CD4-positive, alpha-beta T cell treated with Interferon gamma for 1 hour (primary cell): Measurements from ENCODE around the gene LENEP.

ENCODE experiments used
- DNase-seq: peaks from one replicate; pipeline ENCODE4 v3.0.0-alpha.2; 2020

The LENEP gene

DNA sequence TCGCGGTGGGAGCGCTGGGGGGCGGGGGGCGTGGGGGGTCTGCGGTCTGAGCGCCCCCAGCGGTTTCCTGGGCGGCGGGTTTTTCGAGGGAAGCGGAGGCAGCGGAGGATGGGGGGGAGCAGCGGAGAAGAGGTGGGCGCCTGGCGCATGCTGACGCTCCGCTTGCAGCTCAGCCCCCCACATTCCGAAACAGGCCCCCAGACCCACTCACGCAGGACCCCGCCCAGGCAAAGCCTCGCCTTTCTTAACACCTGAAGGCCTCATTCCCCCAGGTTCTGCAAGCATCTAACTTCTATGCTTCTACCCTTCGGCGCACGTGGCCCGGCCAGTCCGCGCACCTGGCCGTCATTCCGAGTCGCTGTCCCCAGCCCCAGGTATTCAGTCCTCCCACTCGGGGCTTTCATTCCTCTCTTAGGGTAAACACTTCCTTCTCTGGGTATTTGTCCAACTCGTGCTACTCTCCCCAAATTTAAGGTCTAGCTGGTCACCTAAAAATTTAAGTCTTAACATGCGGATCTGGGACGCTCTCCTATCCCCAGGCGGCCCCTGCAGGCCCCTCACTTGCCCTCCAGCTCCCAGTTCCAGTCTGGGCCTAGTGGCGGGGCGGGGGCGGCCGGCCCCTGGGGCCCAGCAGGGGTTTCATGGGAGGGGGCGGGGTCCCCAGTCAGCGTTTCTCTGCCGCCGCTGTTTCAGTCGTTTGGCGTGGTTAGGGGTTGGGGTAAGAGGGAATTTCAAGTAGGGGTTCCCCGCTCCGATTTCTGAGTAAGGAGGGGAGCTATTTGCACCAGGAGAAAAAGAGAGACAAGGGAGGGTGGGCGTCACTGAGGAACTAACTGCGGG lies 6.4 kb downstream of the LENEP start:
- no peak for DNase-seq

GRCh38 chr1:155000411-155000725 lies 7.0 kb downstream of the LENEP start:
- DNase-seq, result no peak

DNA sequence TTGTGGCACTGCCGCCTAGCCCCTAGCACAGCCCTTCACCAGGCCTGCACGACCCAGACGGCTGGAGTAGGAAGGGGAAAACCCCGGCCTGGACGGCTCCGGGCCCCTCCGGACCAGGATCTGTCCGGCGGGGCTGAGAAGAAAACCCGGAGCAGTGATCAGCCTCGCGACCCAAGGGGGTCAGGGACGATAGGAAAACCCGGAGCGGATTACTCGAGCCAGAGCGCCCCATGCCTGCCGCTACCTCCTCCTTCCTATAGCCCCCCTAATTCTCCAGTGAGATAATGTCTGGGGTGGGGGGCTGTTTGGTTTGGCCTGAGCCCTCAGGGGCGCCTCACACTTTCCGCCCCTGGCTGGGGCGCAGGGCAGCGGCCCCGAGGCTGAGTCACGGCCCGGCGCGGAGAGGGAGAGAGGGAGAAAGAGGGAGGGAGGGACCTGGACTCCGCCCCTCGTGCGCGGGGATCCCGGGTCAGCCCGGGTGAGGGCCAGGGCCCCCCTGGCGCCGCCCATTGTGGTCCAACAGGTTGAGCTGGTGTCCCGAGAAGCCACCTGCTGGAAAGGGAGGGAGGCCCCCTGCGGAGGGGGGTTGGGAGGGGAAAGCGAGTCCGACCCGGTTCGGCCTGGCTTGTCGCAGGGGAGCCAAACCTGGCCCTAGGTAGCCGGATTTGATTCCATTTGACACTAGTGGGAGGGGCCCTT lies 7.5 kb downstream of the LENEP start:
- peak; percentile 76 for DNase-seq

DNA sequence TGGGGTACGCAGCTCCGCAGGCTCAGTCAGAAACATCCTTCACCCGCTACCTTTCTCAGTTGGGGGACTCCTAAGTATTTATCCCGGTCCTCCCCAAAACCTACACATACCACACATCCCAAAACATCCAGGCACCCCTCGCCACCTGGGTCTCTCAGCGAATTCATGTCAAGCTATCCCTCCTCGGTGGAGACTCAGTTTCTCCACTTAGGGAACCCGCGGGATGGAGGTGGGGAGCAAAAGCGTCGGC lies 8.0 kb downstream of the LENEP start:
- DNase-seq, result no peak

DNA sequence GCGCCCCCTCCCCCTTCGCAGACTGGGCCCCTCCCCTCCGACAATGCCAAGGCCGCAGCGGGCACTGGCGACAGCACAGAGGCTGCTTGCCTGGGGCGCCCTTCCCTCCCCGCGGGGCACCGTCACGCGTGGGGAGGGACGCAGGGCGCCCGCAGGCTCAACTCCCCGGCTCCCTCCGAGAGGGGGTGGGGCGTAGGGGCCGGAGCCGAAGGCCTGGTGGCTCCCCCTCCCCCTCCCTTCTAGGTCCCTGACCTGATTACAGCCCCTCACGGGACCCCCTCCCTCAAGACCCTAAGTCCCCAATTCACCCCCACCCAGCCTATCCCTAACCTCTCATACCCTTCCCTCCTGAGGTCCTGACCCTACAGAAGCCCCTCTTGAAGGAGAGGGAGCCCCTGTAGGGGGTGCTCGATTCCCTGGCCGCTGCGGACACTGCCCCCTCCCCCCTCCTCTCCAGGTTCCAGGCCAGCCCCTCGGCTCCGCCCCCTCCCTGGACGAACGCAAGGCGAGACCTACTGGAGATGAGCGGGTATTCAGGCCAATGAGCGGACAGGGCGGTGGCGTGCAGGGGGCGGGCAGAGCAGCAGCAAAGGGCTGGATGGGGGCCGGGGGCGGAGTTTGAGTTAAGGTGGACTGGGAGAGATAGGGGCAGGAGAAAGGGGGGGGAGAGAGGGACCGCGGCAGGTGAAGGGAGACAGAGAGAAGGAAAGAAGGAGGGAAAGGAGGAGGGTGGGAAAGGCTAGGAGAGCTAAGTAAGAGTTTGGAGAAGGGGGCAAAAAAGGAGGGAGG lies 8.5 kb downstream of the LENEP start:
- peak; percentile 97 for DNase-seq

- no peak for DNase-seq
These were observed 9.3 kb downstream of the LENEP start, which contains the start of gene ZBTB7B for GRCh38 chr1:155002464-155003226. Gene ZBTB7B, plus strand, starts transcription at chr1:155002802. Its CDS starts 11,859 bp downstream, at chr1:155014661.

DNA sequence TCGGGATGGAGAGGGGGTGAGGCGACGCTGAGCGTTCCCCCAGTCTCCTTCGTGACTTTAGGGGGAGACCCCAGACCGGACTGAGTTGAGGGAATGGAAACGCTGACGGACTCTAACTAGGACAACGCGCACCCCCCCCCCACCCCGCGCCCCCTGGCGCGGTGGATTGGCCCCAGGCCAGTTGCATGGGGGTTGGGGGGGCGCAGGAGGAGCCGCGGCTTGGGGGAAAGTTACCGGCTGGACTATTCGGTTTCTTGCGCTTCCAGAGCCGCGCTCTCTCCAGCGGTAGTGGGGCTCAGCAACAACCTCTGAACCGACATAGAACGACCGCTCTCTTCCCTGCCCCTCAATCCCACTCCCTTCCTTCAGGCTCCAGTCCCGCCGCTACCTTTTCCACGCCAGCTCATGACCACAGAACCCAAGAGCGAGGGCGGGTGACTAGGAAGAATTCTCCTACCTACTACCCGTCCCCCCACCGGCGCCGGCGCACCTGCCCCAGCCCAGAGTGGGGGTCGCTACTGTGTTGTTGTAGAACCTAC lies 9.9 kb downstream of the LENEP start:
- DNase-seq, result no peak

- no peak for DNase-seq
These were observed 10.5 kb downstream of the LENEP start for GRCh38 chr1:155003766-155004351.

DNA sequence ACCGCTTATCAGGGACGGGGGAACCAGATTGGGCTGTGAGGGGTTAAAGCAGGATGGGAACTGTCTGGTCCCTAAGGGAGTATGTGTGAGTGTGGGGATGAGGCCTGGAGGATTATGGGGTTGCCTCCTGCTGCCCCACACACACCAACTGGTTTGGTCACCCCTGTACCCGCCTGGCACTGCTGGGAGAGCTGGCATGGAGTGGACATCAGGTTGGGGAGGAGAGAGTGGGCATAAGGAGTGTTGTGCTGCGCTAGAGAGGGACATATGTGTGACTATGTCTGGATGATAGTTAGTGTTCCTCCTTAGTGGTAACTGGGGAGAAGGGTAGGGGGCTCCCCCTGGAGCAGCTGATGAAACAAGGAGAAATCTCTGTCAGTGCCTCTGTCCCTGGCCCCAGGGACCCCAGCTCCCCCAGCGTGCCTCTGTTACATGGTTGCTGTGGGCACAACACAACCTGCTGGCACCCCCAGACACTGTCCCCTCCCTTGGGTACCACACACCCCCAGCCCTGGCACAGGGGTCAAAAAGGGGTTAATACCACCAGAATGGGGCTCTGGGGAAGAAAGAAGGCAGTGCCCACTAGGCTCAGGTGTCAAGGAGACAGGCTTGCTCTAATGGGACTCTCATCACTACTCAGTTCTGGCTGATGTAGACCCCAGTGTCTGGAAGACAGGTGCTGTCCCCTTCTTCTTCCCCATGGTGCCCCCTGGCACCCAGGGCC lies 11.1 kb downstream of the LENEP start:
- DNase-seq, result no peak

DNA sequence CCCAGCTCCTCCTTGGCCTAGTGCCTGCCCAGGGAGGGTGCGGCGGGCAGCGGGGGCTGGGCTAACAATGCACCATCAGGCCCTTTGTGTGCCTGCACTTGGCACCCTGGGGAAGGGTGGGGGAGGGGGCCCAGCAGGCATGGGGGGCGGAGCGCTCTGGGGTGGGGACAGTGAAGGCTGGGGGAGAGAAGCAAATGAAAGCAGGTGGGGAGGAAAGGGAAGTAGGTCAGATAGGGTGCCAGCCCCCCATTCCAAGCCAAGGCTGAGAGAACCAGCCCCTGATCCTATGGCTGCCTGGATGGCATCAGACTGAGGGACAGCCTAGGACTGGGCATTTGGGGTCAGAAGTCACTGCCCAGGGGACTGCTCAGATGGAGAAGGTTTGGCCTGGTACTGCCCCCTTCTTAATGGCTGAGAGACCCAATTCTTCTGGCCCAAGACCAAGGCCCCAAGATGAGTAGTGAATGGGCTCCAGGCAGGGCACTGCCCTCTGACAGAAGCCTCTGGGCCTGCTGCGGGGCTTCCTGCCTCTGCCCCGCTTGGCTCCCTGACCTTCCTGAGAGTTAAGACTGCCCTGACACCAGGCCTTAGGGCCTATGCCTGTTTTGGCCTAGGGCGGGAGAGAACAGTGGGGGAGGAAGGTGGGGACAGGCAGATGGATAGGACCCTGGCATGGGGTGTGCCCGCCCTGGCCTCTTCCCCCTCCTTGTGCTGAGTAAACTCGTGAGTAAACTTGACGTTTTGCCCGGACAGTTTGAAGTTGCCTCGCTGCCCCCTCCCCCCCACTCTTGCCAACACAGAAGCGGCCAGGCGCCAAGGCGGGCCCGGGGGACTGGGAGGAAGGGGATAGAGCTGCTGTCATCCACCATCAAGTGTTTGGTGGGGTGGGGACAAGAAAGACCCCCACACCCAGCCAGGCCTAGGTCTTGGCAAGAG lies 12.0 kb downstream of the LENEP start:
- peak; percentile 58 for DNase-seq

- peak; percentile 41 for DNase-seq
These were observed 13.3 kb downstream of the LENEP start for GRCh38 chr1:155006601-155007101.

- no peak for DNase-seq
These were observed 14.0 kb downstream of the LENEP start for GRCh38 chr1:155007251-155007828.

- DNase-seq, result no peak
These were observed 14.9 kb downstream of the LENEP start for GRCh38 chr1:155008015-155008941.

DNA sequence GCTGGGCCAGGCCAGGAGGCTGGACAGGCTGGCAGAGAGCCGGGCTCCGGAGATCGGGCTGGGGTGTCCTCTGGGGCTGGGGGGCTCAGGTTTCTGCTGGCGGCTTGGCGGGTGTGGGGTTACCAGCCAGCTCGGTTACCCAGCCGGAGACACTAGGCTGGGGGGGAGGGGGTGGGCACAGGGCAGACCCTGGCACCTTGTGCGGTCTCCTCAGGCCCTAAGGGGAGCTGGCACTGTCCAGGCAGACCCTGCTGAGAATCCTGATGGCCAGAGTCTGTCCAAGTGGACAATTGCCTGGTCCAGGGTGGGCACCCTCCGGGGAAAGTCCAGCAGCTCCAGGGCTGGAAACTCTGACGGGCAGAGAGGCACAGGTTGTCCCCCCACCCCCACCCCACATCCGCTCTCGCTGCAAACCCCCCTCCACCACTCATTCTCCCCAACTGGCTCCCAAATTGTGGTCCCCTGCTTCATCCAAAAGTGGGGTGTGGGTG lies 15.9 kb downstream of the LENEP start:
- DNase-seq, result no peak

GRCh38 chr1:155009742-155010141 lies 16.4 kb downstream of the LENEP start:
- no peak for DNase-seq

DNA sequence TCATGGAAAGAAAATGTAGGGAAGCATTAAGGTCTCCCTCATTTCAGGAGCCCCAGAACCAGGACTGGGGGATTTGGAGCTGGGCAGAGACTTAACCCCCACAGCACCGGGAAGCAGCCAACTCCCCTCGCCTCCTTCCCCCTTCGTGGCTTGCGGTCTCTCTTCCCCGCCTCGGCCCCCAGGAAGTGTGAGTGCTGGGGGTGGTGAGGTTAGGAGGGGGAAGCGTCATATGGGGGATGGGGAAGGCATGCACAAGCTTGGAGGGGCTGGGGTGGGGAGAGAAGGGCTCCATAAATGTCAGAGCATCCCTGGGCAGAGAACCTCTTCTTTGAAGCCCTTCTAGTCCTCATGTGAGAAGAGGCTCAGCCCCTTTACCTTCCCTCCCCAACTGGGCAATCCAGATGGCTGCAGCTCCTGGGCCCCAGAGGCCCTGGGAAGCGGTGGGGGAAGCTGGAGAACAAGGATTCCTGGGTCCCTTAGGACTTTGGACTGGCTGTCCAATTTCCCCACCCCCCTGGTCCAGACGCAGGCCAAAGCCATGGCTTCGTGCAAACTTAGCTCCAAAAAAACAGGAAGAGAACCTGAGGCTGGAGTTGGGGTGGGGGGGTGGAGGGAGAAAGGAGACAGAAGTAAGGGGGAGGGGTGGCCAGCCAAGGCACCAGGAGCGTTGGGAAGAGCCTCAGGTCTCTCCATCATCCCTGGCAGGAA lies 17.0 kb downstream of the LENEP start:
- no peak for DNase-seq

- no peak for DNase-seq
These were observed 17.6 kb downstream of the LENEP start for GRCh38 chr1:155011004-155011416.
